DND-41 (cell line): ENCODE results near the gene SCAF1.

ENCODE experiments used
- ATAC-seq: fragments of 200-7000 bp; cut with Tn5 transposase; 3 replicates; pipeline ENCODE4 v1.9.1; 2021; ENCODE audit warnings: low read depth; ENCODE audit not compliant: insufficient read depth
- DNase-seq: peaks from one replicate; pipeline ENCODE4 v3.0.0-alpha.2; 2020
- H2AFZ ChIP-seq: 2 replicates; pipeline ENCODE4 v1.6.0; 2012; ENCODE audit warnings: low read depth, low read length
- H3K27ac ChIP-seq: 2 replicates; pipeline ENCODE4 v1.5.1; 2012; ENCODE audit warnings: low read length, inconsistent platforms
- H3K27me3 ChIP-seq: fragments of 200-600 bp; sonication (generic); 2 replicates; pipeline ENCODE4 v1.6.0; 2012; ENCODE audit warnings: low read length, mild to moderate bottlenecking, inconsistent platforms; ENCODE audit not compliant: insufficient read depth, poor library complexity
- H3K36me3 ChIP-seq: 2 replicates; pipeline ENCODE4 v1.5.1; 2012; ENCODE audit warnings: low read length, inconsistent platforms; ENCODE audit not compliant: insufficient read depth
- H3K4me1 ChIP-seq: 2 replicates; pipeline ENCODE4 v1.5.1; 2012; ENCODE audit warnings: mild to moderate bottlenecking, low read length; ENCODE audit not compliant: insufficient read depth
- H3K4me2 ChIP-seq: 2 replicates; pipeline ENCODE4 v1.6.0; 2012; ENCODE audit warnings: mild to moderate bottlenecking, moderate library complexity, low read length, inconsistent platforms; ENCODE audit not compliant: insufficient read depth
- H3K4me3 ChIP-seq, 2 experiments: fragments of 200-600 bp in 1 of 2; shearing (Covaris generic) in 1 of 2; 2 replicates each; pipeline ENCODE4 v1.5.1; 2012 to 2016; ENCODE audit warnings: inconsistent platforms in 2 of 2, low read length in 2 of 2, mild to moderate bottlenecking in 2 of 2, low read depth in 1 of 2, moderate library complexity in 1 of 2
- H3K79me2 ChIP-seq: 2 replicates; pipeline ENCODE4 v1.6.0; 2012; ENCODE audit warnings: low read length, inconsistent platforms; ENCODE audit not compliant: insufficient read depth
- H3K9ac ChIP-seq: 2 replicates; pipeline ENCODE4 v1.6.0; 2012; ENCODE audit warnings: low read depth, mild to moderate bottlenecking, inconsistent platforms, low read length, moderate library complexity
- H3K9me3 ChIP-seq: 2 replicates; pipeline ENCODE4 v1.5.1; 2012; ENCODE audit warnings: low read length, moderate library complexity, mild to moderate bottlenecking, inconsistent platforms; ENCODE audit not compliant: insufficient read depth, severe bottlenecking
- H4K20me1 ChIP-seq: 2 replicates; pipeline ENCODE4 v1.6.0; 2012; ENCODE audit warnings: low read length; ENCODE audit not compliant: insufficient read depth
- CTCF ChIP-seq: IDR thresholded peaks from 2 replicates; pipeline ENCODE4 v1.5.1; 2012; ENCODE audit warnings: borderline replicate concordance, low read length, moderate library complexity, mild to moderate bottlenecking; ENCODE audit not compliant: poor library complexity, severe bottlenecking; ENCODE audit errors: extremely low read depth
- EZH2 ChIP-seq: IDR thresholded peaks from 3 replicates; pipeline ENCODE4 v1.6.1; 2012; ENCODE audit warnings: borderline replicate concordance, low read depth, mild to moderate bottlenecking, moderate library complexity, low read length, inconsistent platforms; ENCODE audit not compliant: severe bottlenecking

The SCAF1 gene

DNA sequence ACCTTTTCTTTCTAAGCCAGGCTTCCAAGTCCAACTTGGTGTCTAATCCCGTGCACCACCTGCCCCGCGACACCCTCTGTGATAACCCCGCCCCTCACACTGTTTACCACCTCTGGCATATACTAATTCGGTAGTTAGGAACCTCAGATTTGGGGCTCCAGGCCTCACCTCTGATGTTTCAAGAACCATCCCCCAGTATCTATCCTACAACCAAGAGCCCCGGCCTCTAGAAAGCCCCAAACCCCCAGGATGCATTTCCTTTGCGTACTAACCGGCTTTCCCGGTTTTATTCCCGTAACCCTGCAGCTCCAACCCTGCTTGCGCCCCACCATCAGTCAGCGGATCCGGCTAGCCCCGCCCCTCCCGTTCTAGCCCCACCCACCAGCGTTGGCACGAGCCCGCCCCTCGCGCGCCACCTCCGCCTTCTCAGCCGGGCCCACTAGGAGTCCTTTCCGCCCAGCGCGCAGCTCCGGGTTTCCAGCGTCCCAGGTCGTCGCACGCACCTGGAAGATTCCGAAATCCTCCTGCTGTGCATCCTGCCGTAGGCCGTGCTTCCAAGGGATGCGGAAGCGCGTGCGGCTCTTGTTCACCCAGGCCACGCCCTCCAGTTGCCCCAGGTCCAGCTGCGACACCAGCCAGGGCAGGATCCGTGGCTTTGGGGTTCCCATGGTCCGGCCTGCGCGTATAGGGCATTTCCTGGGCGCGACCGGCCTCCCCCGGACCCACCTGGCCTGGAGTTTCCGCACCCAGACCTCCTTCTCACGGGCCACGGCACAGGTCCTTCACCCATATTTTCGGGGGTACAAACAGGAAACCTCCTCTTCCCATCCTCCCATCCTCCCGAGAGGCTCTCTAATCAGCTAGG, 22.4 kb downstream of the SCAF1 start:
- Histone ChIP-seq H2AFZ (peak overlapping the region; percentile 72), H4K20me1 (peaks cover 36% of the 10 kb centered on the region), H3K27me3 (no peaks in the 10 kb centered on the region), H3K79me2 (peaks cover 56% of the 10 kb centered on the region), H3K36me3 (peaks cover 53% of the 10 kb centered on the region), H3K9ac (peak overlapping the region; percentile 72), H3K9me3 (no peaks in the 10 kb centered on the region), H3K27ac (peak overlapping the region; percentile 76), H3K4me2 (peak overlapping the region; percentile 94), H3K4me1 (peaks cover 36% of the 10 kb centered on the region), H3K4me3 (peak overlapping the region; percentile 53 to 81)
- DNase-seq (peak; percentile 91), ATAC-seq (peak; percentile 70)
- TF ChIP-seq CTCF (peak; percentile 23), EZH2 (no peak)

GRCh38 chr19:49665036-49665350, 23.0 kb downstream of the SCAF1 start:
- H2AFZ ChIP-seq: peak overlapping the region; percentile 82
- H3K79me2 ChIP-seq: peaks cover 56% of the 10 kb centered on the region
- no peak for DNase-seq

GRCh38 chr19:49665351-49666119, 23.5 kb downstream of the SCAF1 start, which contains the start of the genes BCL2L12 and IRF3:
Gene BCL2L12 (plus strand): TSS chr19:49665933. CDS start chr19:49666693, 760 bp downstream.
Gene IRF3 (minus strand): TSS chr19:49665857. CDS start chr19:49664838, 1,019 bp downstream.
- TF ChIP-seq CTCF (peak; percentile 13), EZH2 (no peak)
- DNase-seq: peak; percentile 98
- Histone ChIP-seq H3K27me3 (no peaks in the 10 kb centered on the region), H3K79me2 (peaks cover 56% of the 10 kb centered on the region), H2AFZ (peak within 1 kb of the TSS; percentile 82), H3K36me3 (peaks cover 46% of the 10 kb centered on the region), H3K9ac (peak within 1 kb of the TSS; percentile 72), H3K9me3 (no peaks in the 10 kb centered on the region), H3K4me1 (peaks cover 36% of the 10 kb centered on the region), H3K27ac (peak within 1 kb of the TSS; percentile 76), H3K4me3 (peak within 1 kb of the TSS; percentile 53 to 81), H3K4me2 (peak within 1 kb of the TSS; percentile 94), H4K20me1 (peaks cover 27% of the 10 kb centered on the region)
- ATAC-seq: peak; percentile 86

More at GRCh38 chr19:49665036-49665350, 23.0 kb downstream of the SCAF1 start:
- Histone ChIP-seq H3K4me3 (peak overlapping the region; percentile 53 to 81), H3K4me2 (peak overlapping the region; percentile 94), H3K9me3 (no peaks in the 10 kb centered on the region), H3K27ac (peak overlapping the region; percentile 76), H3K4me1 (peaks cover 36% of the 10 kb centered on the region), H3K27me3 (no peaks in the 10 kb centered on the region), H3K36me3 (peaks cover 47% of the 10 kb centered on the region), H4K20me1 (peaks cover 31% of the 10 kb centered on the region), H3K9ac (peak overlapping the region; percentile 72)
- TF ChIP-seq CTCF: no peak
- no peak for TF ChIP-seq EZH2
- ATAC-seq: no peak
